ENCODE results near the gene CENPO.

Gene CENPO

DNA sequence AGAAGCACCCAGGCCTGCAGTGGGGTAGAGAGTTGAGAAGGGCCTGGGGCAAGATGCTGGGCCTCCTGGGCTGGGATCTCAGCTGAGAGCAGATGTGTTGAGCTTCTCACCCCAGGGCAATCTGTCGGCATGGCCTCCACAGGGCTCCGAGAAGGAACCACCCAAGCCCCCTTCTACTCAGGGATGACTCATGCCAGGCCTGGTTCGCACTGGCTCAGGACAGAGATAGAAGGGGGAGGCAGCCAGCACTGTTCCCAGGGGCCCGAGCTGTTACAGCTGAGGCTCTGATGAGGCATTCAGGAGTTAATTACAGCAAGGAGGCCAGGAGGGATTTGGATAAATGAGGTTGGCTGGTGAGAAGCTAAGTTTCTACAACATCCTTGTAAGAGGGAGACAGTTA is 62.5 kb downstream of the CENPO start:
- TF ChIP-seq GABPA (IDR thresholded peaks at IDR 0.05; ENCODE audit: low read depth) = no peak
- H3K4me3 ChIP-seq (replicated peaks; ENCODE audit: insufficient read depth, low read length) = no peak overlapping the region
- H3K27me3 ChIP-seq (ENCODE audit: insufficient read depth, poor library complexity, severe bottlenecking) = no peaks in the 10 kb centered on the region
- DNase-seq (ENCODE audit: low read depth in 1 of 2, low spot score in 1 of 2) = no peak
- H3K27ac ChIP-seq (replicated peaks) = no peak overlapping the region

DNA sequence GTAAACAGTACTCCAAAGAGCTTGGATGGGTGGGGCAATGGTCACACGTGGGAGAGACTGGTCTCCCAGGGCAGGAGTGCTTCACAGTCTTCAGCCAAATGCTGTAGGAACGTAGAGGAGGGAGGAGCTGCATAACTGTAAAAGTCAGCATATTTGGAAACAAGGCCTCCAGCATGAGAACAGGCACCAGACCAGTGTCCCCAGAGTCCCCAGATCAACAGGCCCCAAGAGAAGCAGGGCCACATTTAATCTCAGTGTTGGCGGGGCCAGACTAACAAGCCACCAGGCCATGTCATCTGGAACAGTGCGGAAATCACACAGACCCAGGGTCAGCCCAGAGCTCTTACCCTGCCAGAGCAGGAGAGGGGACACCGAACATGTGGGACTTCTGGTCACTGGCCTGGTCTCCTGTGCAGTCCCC is 63.6 kb downstream of the CENPO start:
- no peak for DNase-seq (ENCODE audit: low read depth in 1 of 2, low spot score in 1 of 2)
- TF ChIP-seq POLR2AphosphoS5 (IDR thresholded peaks at IDR 0.05; ENCODE audit: low read depth) = no peak
- TF ChIP-seq, protein P1, sequence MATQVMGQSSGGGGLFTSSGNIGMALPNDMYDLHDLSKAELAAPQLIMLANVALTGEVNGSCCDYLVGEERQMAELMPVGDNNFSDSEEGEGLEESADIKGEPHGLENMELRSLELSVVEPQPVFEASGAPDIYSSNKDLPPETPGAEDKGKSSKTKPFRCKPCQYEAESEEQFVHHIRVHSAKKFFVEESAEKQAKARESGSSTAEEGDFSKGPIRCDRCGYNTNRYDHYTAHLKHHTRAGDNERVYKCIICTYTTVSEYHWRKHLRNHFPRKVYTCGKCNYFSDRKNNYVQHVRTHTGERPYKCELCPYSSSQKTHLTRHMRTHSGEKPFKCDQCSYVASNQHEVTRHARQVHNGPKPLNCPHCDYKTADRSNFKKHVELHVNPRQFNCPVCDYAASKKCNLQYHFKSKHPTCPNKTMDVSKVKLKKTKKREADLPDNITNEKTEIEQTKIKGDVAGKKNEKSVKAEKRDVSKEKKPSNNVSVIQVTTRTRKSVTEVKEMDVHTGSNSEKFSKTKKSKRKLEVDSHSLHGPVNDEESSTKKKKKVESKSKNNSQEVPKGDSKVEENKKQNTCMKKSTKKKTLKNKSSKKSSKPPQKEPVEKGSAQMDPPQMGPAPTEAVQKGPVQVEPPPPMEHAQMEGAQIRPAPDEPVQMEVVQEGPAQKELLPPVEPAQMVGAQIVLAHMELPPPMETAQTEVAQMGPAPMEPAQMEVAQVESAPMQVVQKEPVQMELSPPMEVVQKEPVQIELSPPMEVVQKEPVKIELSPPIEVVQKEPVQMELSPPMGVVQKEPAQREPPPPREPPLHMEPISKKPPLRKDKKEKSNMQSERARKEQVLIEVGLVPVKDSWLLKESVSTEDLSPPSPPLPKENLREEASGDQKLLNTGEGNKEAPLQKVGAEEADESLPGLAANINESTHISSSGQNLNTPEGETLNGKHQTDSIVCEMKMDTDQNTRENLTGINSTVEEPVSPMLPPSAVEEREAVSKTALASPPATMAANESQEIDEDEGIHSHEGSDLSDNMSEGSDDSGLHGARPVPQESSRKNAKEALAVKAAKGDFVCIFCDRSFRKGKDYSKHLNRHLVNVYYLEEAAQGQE (IDR thresholded peaks at IDR 0.05; ENCODE audit: insufficient replicate concordance, low read depth) = no peak
- no peak for TF ChIP-seq GABPA (IDR thresholded peaks at IDR 0.05; ENCODE audit: low read depth)
- no peak for TF ChIP-seq SPI1 (IDR thresholded peaks at IDR 0.05; ENCODE audit: borderline replicate concordance, low read depth)
- TF ChIP-seq, protein P2, sequence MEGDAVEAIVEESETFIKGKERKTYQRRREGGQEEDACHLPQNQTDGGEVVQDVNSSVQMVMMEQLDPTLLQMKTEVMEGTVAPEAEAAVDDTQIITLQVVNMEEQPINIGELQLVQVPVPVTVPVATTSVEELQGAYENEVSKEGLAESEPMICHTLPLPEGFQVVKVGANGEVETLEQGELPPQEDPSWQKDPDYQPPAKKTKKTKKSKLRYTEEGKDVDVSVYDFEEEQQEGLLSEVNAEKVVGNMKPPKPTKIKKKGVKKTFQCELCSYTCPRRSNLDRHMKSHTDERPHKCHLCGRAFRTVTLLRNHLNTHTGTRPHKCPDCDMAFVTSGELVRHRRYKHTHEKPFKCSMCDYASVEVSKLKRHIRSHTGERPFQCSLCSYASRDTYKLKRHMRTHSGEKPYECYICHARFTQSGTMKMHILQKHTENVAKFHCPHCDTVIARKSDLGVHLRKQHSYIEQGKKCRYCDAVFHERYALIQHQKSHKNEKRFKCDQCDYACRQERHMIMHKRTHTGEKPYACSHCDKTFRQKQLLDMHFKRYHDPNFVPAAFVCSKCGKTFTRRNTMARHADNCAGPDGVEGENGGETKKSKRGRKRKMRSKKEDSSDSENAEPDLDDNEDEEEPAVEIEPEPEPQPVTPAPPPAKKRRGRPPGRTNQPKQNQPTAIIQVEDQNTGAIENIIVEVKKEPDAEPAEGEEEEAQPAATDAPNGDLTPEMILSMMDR (IDR thresholded peaks at IDR 0.05; ENCODE audit: insufficient read depth, low read length) = no peak
- Histone ChIP-seq H3K4me3 (replicated peaks; ENCODE audit: insufficient read depth, low read length) (no peak overlapping the region), H3K27ac (replicated peaks) (no peak overlapping the region), H3K27me3 (ENCODE audit: insufficient read depth, poor library complexity, severe bottlenecking) (no peaks in the 10 kb centered on the region)

DNA sequence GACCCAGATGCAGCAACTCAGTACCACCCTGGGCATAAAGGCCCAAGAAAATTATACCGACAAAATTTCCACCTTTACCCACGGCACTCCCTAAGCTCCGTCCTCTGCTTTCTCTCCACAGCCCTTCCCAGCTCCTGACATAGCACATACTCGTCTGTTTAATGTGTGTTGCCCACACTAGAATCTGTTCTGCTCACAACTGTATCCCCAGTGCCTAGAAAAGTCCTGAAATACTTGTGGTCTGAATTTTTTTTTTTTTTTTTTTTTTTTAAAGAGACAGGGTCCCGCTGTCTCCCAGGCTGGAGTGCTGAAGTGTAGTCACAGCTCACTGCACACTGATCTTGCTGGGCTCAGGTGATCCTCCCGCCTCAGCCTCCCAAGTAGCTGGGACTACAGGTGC is 64.5 kb downstream of the CENPO start:
- no peaks in the 10 kb centered on the region for H3K27me3 ChIP-seq (ENCODE audit: insufficient read depth, poor library complexity, severe bottlenecking)
- no peak for DNase-seq (ENCODE audit: low read depth in 1 of 2, low spot score in 1 of 2)
- no peak overlapping the region for H3K27ac ChIP-seq (replicated peaks)
- TF ChIP-seq, protein P1 (IDR thresholded peaks at IDR 0.05; ENCODE audit: insufficient replicate concordance, low read depth) = no peak
- TF ChIP-seq SPI1 (IDR thresholded peaks at IDR 0.05; ENCODE audit: borderline replicate concordance, low read depth) (no peak), GABPA (IDR thresholded peaks at IDR 0.05; ENCODE audit: low read depth) (no peak), POLR2AphosphoS5 (IDR thresholded peaks at IDR 0.05; ENCODE audit: low read depth) (no peak)
- TF ChIP-seq, protein P2 (IDR thresholded peaks at IDR 0.05; ENCODE audit: insufficient read depth, low read length) = no peak
- no peak overlapping the region for H3K4me3 ChIP-seq (replicated peaks; ENCODE audit: insufficient read depth, low read length)

DNA sequence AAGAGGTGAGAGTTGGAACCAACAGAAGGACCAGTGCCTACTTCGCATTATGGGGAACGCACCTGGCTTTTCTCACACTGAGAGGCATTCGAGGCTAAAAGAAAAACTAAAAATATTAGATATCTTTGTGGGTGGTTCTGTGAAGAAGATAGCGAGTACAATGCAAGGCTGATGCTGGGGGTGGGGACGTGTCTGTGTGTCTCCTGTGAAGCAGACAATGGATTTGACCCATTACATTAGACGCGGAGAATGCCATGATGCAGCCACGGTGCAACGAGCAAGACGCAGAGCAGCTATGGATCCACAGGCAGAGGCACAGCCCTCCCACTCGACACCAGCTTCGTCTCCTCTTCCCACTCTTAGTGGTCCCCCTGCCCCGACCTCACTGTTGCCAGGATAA is 65.8 kb downstream of the CENPO start:
- TF ChIP-seq GABPA (IDR thresholded peaks at IDR 0.05; ENCODE audit: low read depth) = no peak
- TF ChIP-seq POLR2AphosphoS5 (IDR thresholded peaks at IDR 0.05; ENCODE audit: low read depth) = no peak
- TF ChIP-seq SPI1 (IDR thresholded peaks at IDR 0.05; ENCODE audit: borderline replicate concordance, low read depth) = no peak
- TF ChIP-seq, protein P1 (IDR thresholded peaks at IDR 0.05; ENCODE audit: insufficient replicate concordance, low read depth) = no peak
- TF ChIP-seq, protein P2 (IDR thresholded peaks at IDR 0.05; ENCODE audit: insufficient read depth, low read length) = no peak
- no peak for DNase-seq (ENCODE audit: low read depth in 1 of 2, low spot score in 1 of 2)
- Histone ChIP-seq H3K27me3 (ENCODE audit: insufficient read depth, poor library complexity, severe bottlenecking) (no peaks in the 10 kb centered on the region), H3K27ac (replicated peaks) (no peak overlapping the region), H3K4me3 (replicated peaks; ENCODE audit: insufficient read depth, low read length) (no peak overlapping the region)
